GM21529 (cell line): ENCODE measurements around the gene ASXL1.
"Not testable (repeated sequence)": the region's sequence is repeated elsewhere in the genome, so short reads cannot be mapped to it uniquely, and the experiment has no call there.

Source experiments
- ATAC-seq: cut with Tn5 transposase; IDR thresholded peaks from one replicate; pipeline ENCODE4 v1.9.1; 2021; ENCODE audit not compliant: unreplicated experiment

The ASXL1 gene

GRCh38 chr20:32464401-32465091, 106.4 kb downstream of the ASXL1 start:
- no peak for ATAC-seq

GRCh38 chr20:32465092-32465900, 107.2 kb downstream of the ASXL1 start:
- no peak for ATAC-seq

GRCh38 chr20:32465901-32466675, 108.0 kb downstream of the ASXL1 start:
- not testable (repeated sequence) for ATAC-seq

- ATAC-seq: no peak
Measured at GRCh38 chr20:32466739-32467505, 108.8 kb downstream of the ASXL1 start.

- no peak for ATAC-seq
Measured at GRCh38 chr20:32467506-32468312, 109.6 kb downstream of the ASXL1 start.

- no peak for ATAC-seq
Measured at GRCh38 chr20:32468313-32468640, 110.1 kb downstream of the ASXL1 start.

GRCh38 chr20:32468860-32469259, 110.7 kb downstream of the ASXL1 start:
- no peak for ATAC-seq

- ATAC-seq: no peak
Measured at GRCh38 chr20:32470025-32470861, 112.1 kb downstream of the ASXL1 start.

GRCh38 chr20:32470940-32471339, 112.8 kb downstream of the ASXL1 start:
- no peak for ATAC-seq

GRCh38 chr20:32472581-32473207, 114.6 kb downstream of the ASXL1 start:
- no peak for ATAC-seq

- ATAC-seq: no peak
Measured at GRCh38 chr20:32473231-32474008, 115.3 kb downstream of the ASXL1 start.

GRCh38 chr20:32474009-32474716, 116.0 kb downstream of the ASXL1 start:
- ATAC-seq: no peak

GRCh38 chr20:32474717-32474966, 116.5 kb downstream of the ASXL1 start:
- ATAC-seq: no peak

GRCh38 chr20:32474967-32475811, 117.1 kb downstream of the ASXL1 start:
- ATAC-seq: no peak

- ATAC-seq: no peak
Measured at GRCh38 chr20:32476684-32477593, 118.8 kb downstream of the ASXL1 start.
